ENCODE data around the gene PRAMEF20.
"Not testable (repeated sequence)": the region's sequence is repeated elsewhere in the genome, so short reads cannot be mapped to it uniquely, and the experiment has no call there.

Gene PRAMEF20

DNA sequence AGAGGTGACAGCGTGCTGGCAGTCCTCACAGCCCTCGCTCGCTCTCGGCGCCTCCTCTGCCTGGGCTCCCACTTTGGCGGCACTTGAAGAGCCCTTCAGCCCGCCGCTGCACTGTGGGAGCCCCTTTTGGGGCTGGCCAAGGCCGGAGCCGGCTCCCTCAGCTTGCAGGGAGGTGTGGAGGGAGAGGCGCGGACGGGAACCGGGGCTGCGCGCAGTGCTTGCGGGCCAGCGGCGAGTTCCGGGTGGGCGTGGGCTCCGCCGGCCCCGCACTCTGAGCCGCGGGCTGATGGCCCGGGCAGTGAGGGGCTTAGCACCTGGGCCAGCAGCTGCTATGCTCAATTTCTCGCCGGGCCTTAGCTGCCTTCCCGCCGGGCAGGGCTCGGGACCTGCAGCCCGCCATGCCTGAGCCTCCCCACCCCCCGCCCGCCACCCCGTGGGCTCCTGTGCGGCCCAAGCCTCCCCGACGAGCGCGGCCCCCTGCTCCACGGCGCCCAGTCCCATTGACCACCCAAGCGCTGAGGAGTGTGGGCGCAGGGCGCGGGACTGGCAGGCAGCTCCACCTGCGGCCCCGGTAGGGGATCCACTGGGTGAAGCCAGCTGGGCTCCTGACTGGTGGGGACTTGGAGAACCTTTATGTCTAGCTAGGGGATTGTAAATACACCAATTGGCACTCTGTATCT is 29.0 kb downstream of the PRAMEF20 start:
- H3K4me3 Mint-ChIP-seq, DNase-seq, CTCF ChIA-PET: not testable (repeated sequence)

GRCh38 chr1:13443335-13443979 is 33.2 kb downstream of the PRAMEF20 start:
- Mint-ChIP-seq H3K9me3 (no peaks in the 10 kb centered on the region), H3K27ac (no peak overlapping the region), H3K27me3 (no peaks in the 10 kb centered on the region), H3K36me3 (no peaks in the 10 kb centered on the region), H3K4me1 (no peaks in the 10 kb centered on the region), H3K4me3 (no peak overlapping the region)
- CTCF ChIA-PET: no interaction called here
- no peak for DNase-seq

More for the DNA sequence above, 29.0 kb downstream of the PRAMEF20 start:
- not testable (repeated sequence) for H3K36me3 Mint-ChIP-seq, H3K27me3 Mint-ChIP-seq, H3K9me3 Mint-ChIP-seq, H3K4me1 Mint-ChIP-seq, H3K27ac Mint-ChIP-seq

DNA sequence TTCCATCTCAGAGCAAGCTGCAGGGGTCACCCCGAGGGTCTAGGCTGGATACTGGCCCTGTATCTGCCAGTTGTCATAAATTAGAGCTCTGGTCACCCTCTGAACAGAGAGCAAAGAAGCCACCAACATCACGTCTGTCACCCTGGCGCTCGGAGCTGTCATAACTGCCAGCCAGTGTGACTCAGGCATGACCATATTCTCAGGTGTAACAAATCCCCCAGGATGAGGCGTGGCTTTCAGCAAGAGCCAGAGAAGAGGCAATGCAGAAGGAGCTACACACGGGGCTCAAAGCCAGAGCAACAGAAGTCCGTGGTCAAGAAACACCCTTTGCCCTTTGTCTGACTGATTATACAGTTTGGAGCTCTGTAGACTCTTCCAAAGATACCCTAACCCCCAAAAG is 40.0 kb downstream of the PRAMEF20 start:
- Mint-ChIP-seq H3K27me3 (no peaks in the 10 kb centered on the region), H3K9me3 (no peaks in the 10 kb centered on the region), H3K4me3 (no peak overlapping the region), H3K4me1 (no peaks in the 10 kb centered on the region), H3K27ac (no peak overlapping the region), H3K36me3 (no peaks in the 10 kb centered on the region)
- DNase-seq: no peak
- CTCF ChIA-PET: no interaction called here

- no peaks in the 10 kb centered on the region for H3K36me3 Mint-ChIP-seq
- no peak overlapping the region for H3K27ac Mint-ChIP-seq
- no peaks in the 10 kb centered on the region for H3K9me3 Mint-ChIP-seq
- H3K27me3 Mint-ChIP-seq: no peaks in the 10 kb centered on the region
- DNase-seq: no peak
- CTCF ChIA-PET: no interaction called here
- no peak overlapping the region for H3K4me3 Mint-ChIP-seq
- H3K4me1 Mint-ChIP-seq: no peaks in the 10 kb centered on the region
Observed at GRCh38 chr1:13451399-13451965, 41.2 kb downstream of the PRAMEF20 start.

DNA sequence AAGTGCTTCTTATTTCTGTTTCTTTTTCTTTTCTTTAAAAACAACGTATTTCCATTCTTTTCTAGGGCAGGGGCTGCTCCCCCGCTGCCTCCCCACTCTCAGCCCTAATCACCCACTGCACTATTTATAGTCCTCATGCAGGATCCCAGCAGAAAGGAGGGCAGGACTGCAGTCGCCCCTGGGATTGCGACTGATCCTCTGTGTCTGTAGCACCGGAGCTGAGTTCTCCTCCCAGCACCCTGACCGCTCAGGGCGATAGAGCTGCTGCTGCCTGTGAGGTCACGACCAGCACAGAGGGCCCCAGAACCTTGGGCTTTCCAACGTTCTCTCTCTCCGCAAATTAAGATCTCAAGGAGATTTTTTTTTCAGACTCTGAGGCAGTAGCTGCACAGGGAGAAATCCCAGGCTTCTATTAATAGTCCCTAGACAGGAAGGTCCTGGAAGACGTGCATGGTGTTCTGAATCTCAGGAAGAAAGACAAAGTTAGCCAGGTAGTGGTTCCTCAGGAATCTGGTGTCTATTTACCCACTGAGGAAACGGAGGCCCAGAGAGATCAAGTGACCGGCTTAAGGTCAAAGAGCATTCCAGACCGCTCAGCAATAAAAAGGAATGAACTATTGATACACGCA is 46.8 kb downstream of the PRAMEF20 start:
- DNase-seq: no peak
- Mint-ChIP-seq H3K27me3 (no peaks in the 10 kb centered on the region), H3K36me3 (no peaks in the 10 kb centered on the region), H3K9me3 (no peaks in the 10 kb centered on the region), H3K27ac (no peak overlapping the region), H3K4me1 (no peaks in the 10 kb centered on the region), H3K4me3 (no peak overlapping the region)
- CTCF ChIA-PET: no interaction called here

- Mint-ChIP-seq H3K27ac (no peak overlapping the region), H3K4me3 (no peak overlapping the region), H3K36me3 (no peaks in the 10 kb centered on the region), H3K9me3 (no peaks in the 10 kb centered on the region), H3K4me1 (no peaks in the 10 kb centered on the region), H3K27me3 (no peaks in the 10 kb centered on the region)
- DNase-seq: no peak
- CTCF ChIA-PET: no interaction called here
Observed at GRCh38 chr1:13461977-13462376, 51.7 kb downstream of the PRAMEF20 start.

- CTCF ChIA-PET: no interaction called here
- Mint-ChIP-seq H3K9me3 (no peaks in the 10 kb centered on the region), H3K4me3 (no peak overlapping the region), H3K4me1 (no peaks in the 10 kb centered on the region), H3K27me3 (no peaks in the 10 kb centered on the region), H3K36me3 (no peaks in the 10 kb centered on the region), H3K27ac (no peak overlapping the region)
- DNase-seq: no peak
Observed at GRCh38 chr1:13462682-13463081, 52.4 kb downstream of the PRAMEF20 start.

GRCh38 chr1:13465515-13465914 is 55.3 kb downstream of the PRAMEF20 start:
- CTCF ChIA-PET: no interaction called here
- Mint-ChIP-seq H3K9me3 (no peaks in the 10 kb centered on the region), H3K4me1 (no peaks in the 10 kb centered on the region), H3K36me3 (no peaks in the 10 kb centered on the region), H3K4me3 (no peak overlapping the region), H3K27ac (no peak overlapping the region), H3K27me3 (no peaks in the 10 kb centered on the region)
- DNase-seq: no peak

GRCh38 chr1:13469343-13469742 is 59.1 kb downstream of the PRAMEF20 start:
- H3K27ac Mint-ChIP-seq: no peak overlapping the region
- CTCF ChIA-PET: no interaction called here
- H3K36me3 Mint-ChIP-seq: no peaks in the 10 kb centered on the region
- no peak overlapping the region for H3K4me3 Mint-ChIP-seq
- H3K4me1 Mint-ChIP-seq: no peaks in the 10 kb centered on the region
- no peak for DNase-seq
- peaks cover 4% of the 10 kb centered on the region for H3K27me3 Mint-ChIP-seq
- no peaks in the 10 kb centered on the region for H3K9me3 Mint-ChIP-seq
